DND-41 (cell line): Measurements from ENCODE around the gene RASSF8.

Experiments
- ATAC-seq: fragments of 200-7000 bp; cut with Tn5 transposase; 3 replicates; pipeline ENCODE4 v1.9.1; 2021; ENCODE audit warnings: low read depth; ENCODE audit not compliant: insufficient read depth
- DNase-seq: peaks from one replicate; pipeline ENCODE4 v3.0.0-alpha.2; 2020
- H2AFZ ChIP-seq: 2 replicates; pipeline ENCODE4 v1.6.0; 2012; ENCODE audit warnings: low read depth, low read length
- H3K27ac ChIP-seq: 2 replicates; pipeline ENCODE4 v1.5.1; 2012; ENCODE audit warnings: low read length, inconsistent platforms
- H3K27me3 ChIP-seq: fragments of 200-600 bp; sonication (generic); 2 replicates; pipeline ENCODE4 v1.6.0; 2012; ENCODE audit warnings: low read length, mild to moderate bottlenecking, inconsistent platforms; ENCODE audit not compliant: insufficient read depth, poor library complexity
- H3K36me3 ChIP-seq: 2 replicates; pipeline ENCODE4 v1.5.1; 2012; ENCODE audit warnings: low read length, inconsistent platforms; ENCODE audit not compliant: insufficient read depth
- H3K4me1 ChIP-seq: 2 replicates; pipeline ENCODE4 v1.5.1; 2012; ENCODE audit warnings: mild to moderate bottlenecking, low read length; ENCODE audit not compliant: insufficient read depth
- H3K4me2 ChIP-seq: 2 replicates; pipeline ENCODE4 v1.6.0; 2012; ENCODE audit warnings: mild to moderate bottlenecking, moderate library complexity, low read length, inconsistent platforms; ENCODE audit not compliant: insufficient read depth
- H3K4me3 ChIP-seq, 2 experiments: fragments of 200-600 bp in 1 of 2; shearing (Covaris generic) in 1 of 2; 2 replicates each; pipeline ENCODE4 v1.5.1; 2012 to 2016; ENCODE audit warnings: inconsistent platforms in 2 of 2, low read length in 2 of 2, mild to moderate bottlenecking in 2 of 2, low read depth in 1 of 2, moderate library complexity in 1 of 2
- H3K79me2 ChIP-seq: 2 replicates; pipeline ENCODE4 v1.6.0; 2012; ENCODE audit warnings: low read length, inconsistent platforms; ENCODE audit not compliant: insufficient read depth
- H3K9ac ChIP-seq: 2 replicates; pipeline ENCODE4 v1.6.0; 2012; ENCODE audit warnings: low read depth, mild to moderate bottlenecking, inconsistent platforms, low read length, moderate library complexity
- H3K9me3 ChIP-seq: 2 replicates; pipeline ENCODE4 v1.5.1; 2012; ENCODE audit warnings: low read length, moderate library complexity, mild to moderate bottlenecking, inconsistent platforms; ENCODE audit not compliant: insufficient read depth, severe bottlenecking
- H4K20me1 ChIP-seq: 2 replicates; pipeline ENCODE4 v1.6.0; 2012; ENCODE audit warnings: low read length; ENCODE audit not compliant: insufficient read depth
- EZH2 ChIP-seq: IDR thresholded peaks from 3 replicates; pipeline ENCODE4 v1.6.1; 2012; ENCODE audit warnings: borderline replicate concordance, low read depth, mild to moderate bottlenecking, moderate library complexity, low read length, inconsistent platforms; ENCODE audit not compliant: severe bottlenecking
- TF ChIP-seq, protein P1 (sequence below): IDR thresholded peaks from 2 replicates; pipeline ENCODE4 v1.5.1; 2012; ENCODE audit warnings: borderline replicate concordance, low read length, moderate library complexity, mild to moderate bottlenecking; ENCODE audit not compliant: poor library complexity, severe bottlenecking; ENCODE audit errors: extremely low read depth

The RASSF8 gene

DNA sequence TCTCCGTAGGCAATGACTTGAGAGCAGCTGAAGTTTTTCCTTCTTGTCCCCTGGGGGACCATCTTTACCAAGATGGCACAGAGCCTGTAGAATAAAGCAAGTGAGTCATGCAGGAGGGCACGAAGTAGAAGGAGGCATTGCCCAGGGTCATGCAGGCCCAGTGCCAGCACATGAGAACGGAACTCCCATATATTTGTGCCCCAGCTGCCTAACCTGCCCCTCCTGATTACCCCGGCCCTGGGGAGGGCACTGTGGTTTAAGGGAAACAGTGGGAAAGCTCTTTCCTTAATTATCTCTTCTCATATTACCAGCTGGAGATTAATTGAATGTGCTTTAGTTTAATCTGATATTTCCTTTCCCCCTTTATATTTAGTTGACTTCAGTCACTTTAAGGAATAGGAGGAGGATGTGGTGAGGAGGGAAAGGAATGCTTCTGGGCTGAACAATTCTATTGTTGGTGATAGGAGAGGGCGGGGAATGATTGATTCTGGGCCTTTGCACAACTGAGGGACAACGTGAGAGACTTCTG lies 51.9 kb downstream of the RASSF8 start:
- H3K4me2 ChIP-seq: no peak overlapping the region
- no peak for ATAC-seq

DNA sequence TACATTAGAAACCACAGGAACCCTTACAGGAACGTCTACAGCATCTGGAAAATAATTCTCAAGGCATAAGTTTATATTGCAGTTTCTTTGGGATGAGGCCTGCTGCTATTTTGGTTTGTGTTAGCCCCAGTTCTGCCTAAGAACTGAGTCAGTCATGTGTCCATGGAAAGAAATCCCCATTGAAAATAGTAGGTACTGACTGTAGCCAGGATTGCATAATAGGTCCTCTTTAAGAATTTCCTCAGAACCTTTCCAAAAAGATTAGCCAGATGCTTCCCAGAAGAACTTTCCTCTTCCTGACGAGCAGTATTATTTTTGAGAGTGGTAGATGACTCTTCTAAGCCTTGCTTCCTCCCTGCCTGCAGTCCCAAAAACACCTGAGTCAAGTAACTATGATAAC lies 52.6 kb downstream of the RASSF8 start:
- H3K36me3 ChIP-seq: no peaks in the 10 kb centered on the region
- no peaks in the 10 kb centered on the region for H4K20me1 ChIP-seq
- TF ChIP-seq, protein P1, sequence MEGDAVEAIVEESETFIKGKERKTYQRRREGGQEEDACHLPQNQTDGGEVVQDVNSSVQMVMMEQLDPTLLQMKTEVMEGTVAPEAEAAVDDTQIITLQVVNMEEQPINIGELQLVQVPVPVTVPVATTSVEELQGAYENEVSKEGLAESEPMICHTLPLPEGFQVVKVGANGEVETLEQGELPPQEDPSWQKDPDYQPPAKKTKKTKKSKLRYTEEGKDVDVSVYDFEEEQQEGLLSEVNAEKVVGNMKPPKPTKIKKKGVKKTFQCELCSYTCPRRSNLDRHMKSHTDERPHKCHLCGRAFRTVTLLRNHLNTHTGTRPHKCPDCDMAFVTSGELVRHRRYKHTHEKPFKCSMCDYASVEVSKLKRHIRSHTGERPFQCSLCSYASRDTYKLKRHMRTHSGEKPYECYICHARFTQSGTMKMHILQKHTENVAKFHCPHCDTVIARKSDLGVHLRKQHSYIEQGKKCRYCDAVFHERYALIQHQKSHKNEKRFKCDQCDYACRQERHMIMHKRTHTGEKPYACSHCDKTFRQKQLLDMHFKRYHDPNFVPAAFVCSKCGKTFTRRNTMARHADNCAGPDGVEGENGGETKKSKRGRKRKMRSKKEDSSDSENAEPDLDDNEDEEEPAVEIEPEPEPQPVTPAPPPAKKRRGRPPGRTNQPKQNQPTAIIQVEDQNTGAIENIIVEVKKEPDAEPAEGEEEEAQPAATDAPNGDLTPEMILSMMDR: no peak
- no peak for TF ChIP-seq EZH2
- no peak overlapping the region for H3K27ac ChIP-seq
- no peak overlapping the region for H3K4me2 ChIP-seq
- no peak for ATAC-seq
- H3K4me3 ChIP-seq: no peak overlapping the region
- no peak overlapping the region for H3K9ac ChIP-seq
- no peaks in the 10 kb centered on the region for H3K9me3 ChIP-seq
- DNase-seq: no peak
- H3K4me1 ChIP-seq: no peaks in the 10 kb centered on the region
- no peaks in the 10 kb centered on the region for H3K79me2 ChIP-seq
- no peak overlapping the region for H2AFZ ChIP-seq
- H3K27me3 ChIP-seq: peaks cover 14% of the 10 kb centered on the region

More for the DNA sequence above, 51.9 kb downstream of the RASSF8 start:
- TF ChIP-seq, protein P1: no peak
- no peak for TF ChIP-seq EZH2
- Histone ChIP-seq H3K9me3 (no peaks in the 10 kb centered on the region), H3K27ac (no peak overlapping the region), H3K4me1 (no peaks in the 10 kb centered on the region), H3K9ac (no peak overlapping the region), H3K36me3 (no peaks in the 10 kb centered on the region), H4K20me1 (no peaks in the 10 kb centered on the region), H2AFZ (no peak overlapping the region), H3K79me2 (no peaks in the 10 kb centered on the region), H3K27me3 (peaks cover 14% of the 10 kb centered on the region), H3K4me3 (no peak overlapping the region)
- no peak for DNase-seq

DNA sequence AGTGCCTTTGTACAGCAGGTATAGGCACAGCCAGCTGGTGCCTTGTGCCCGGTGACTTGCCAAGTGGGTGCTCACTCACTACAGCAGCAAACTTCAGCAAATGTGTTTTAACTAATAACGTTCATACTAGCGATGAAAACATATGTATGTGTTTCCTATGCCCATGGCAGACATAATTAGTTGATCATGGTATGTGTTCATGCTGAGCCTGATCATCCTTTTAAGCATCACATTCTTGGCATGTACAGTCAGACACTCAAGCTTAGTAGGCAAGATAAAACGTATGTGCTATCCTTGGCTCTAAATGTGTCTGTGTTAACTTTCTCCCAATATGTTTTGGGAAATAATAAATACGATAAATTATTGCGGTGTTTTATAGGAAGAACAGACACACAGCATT lies 55.6 kb downstream of the RASSF8 start:
- Histone ChIP-seq H3K27ac (no peak overlapping the region), H2AFZ (no peak overlapping the region), H4K20me1 (no peaks in the 10 kb centered on the region), H3K4me2 (no peak overlapping the region), H3K27me3 (peaks cover 22% of the 10 kb centered on the region), H3K4me1 (no peaks in the 10 kb centered on the region), H3K36me3 (no peaks in the 10 kb centered on the region), H3K9me3 (no peaks in the 10 kb centered on the region), H3K79me2 (no peaks in the 10 kb centered on the region), H3K4me3 (no peak overlapping the region), H3K9ac (no peak overlapping the region)
- DNase-seq (no peak), ATAC-seq (no peak)
- TF ChIP-seq EZH2: no peak
- TF ChIP-seq, protein P1: no peak

DNA sequence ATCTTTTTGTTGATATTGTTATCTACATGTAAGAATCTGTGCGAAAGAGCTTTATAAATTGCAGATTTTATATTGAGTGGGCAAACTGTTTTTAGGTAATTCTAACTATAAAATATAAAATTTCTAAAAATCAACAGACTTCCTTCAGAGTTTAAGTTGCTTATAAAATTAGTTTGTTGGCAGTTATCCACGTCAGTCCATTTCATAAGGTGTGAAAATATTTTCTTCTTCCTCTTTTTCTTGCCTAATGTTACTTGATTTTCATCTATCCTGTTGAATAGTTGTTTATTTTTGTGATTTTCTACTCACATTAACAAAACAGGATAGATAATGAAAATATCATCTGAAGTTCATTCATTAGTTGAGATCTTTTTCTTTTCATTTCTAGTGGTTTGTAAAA lies 58.0 kb downstream of the RASSF8 start:
- Histone ChIP-seq H3K79me2 (no peaks in the 10 kb centered on the region), H3K4me3 (no peak overlapping the region), H3K9me3 (no peaks in the 10 kb centered on the region), H3K9ac (no peak overlapping the region), H4K20me1 (no peaks in the 10 kb centered on the region), H3K36me3 (no peaks in the 10 kb centered on the region), H3K27ac (no peak overlapping the region), H3K4me2 (no peak overlapping the region), H3K4me1 (no peaks in the 10 kb centered on the region), H2AFZ (no peak overlapping the region), H3K27me3 (peaks cover 23% of the 10 kb centered on the region)
- ATAC-seq: no peak
- no peak for DNase-seq
- TF ChIP-seq EZH2: no peak
- TF ChIP-seq, protein P1: no peak
